ENCODE measurements around the gene FAM162B.
"Not testable (repeated sequence)": the region's sequence is repeated elsewhere in the genome, so short reads cannot be mapped to it uniquely, and the experiment has no call there.

The FAM162B gene
- 0 to 0.04 reads per million in 2 donors for total RNA-seq

DNA sequence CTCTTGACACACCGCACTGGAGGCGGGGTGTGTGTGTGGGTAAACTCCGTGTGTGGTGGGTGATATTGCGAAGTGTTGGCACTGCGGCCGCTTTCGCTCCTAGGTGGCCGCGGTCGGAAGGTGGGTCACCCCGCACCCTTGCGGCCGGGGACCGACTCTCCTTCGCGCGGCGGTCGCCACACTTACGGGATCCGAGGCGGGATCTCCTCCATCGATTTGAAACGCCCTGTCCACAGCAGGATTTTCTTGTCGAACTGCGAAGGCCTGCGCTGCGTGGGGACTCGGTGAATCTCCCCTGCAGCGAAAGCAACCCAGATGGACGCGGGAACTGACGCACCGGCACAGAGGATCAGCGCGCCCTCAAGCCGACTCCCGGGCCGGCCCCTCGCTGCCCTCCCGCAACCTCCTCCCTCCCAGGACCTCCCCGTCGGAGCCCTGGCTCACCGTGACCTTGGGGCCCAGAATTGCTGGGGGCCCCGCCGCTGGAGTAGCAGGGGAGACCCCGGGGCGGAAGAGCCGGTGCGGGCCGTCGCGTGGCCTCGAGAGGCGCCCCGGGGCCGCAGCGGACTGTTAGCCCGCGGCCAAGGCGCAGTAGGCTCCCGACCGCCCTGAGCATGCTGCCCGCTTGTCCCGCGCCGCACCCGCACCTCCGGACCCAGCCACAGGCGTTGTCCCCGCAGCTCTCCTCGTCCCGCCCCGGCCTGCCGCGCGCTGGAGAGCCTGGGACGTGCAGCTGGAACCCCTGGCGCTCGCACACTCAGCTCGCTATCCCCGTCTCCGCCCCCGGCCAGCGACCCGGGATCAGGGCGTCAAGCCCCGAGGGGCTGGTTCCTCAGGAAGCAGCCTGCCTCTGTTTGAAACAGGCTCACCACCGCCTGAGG lies at the start of gene FAM162B:
Gene FAM162B, minus strand, starts transcription at position 759 of the 881 bp plus-strand sequence. Its CDS starts 143 bp downstream, at position 616.
- DNase-seq: no peak

GRCh38 chr6:116812051-116812650 lies 46.6 kb upstream of the FAM162B start:
- no peak for DNase-seq

- no peak for DNase-seq
These were observed 36.5 kb upstream of the FAM162B start for GRCh38 chr6:116801971-116802370.

GRCh38 chr6:116799945-116800344 lies 34.4 kb upstream of the FAM162B start:
- no peak for DNase-seq

DNA sequence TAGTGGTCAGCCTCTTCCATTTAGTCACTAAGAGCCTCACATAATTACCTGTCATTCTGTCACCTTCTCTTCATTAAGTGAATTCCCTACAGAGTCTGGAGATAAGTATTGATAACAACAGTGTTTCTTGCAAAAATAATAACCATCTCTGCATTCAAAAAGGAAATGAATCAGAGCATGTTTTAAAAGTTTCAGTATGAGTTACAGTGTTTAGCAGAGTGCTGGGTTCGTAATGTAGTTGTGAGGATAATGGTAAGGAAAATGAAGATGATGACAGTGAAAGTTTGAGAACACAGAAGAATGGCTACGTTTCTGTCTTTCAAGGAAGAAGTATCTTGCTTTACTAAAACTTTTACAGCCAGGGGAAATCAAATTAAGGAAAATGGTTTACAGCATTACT lies 32.1 kb upstream of the FAM162B start:
- no peak for DNase-seq

GRCh38 chr6:116793224-116793623 lies 27.7 kb upstream of the FAM162B start:
- DNase-seq: no peak

DNA sequence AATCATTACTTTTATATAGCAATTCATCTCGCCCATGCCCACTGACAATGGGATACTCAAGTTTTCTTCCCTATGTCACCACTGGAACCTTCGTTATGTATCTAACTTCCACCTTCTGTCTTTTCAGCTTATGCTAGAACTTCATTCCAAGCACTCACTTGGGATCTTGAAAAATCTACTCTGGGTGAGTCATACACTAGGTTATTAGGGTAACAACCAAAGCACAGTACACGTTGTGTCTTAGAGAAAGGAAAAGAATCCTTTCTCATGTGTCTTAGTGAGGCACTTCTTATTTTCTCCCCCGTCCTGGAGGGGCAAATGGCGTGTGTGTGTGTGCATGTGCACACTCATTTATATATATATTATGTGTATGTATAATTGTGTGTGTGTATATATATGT lies 18.3 kb upstream of the FAM162B start:
- DNase-seq: no peak

DNA sequence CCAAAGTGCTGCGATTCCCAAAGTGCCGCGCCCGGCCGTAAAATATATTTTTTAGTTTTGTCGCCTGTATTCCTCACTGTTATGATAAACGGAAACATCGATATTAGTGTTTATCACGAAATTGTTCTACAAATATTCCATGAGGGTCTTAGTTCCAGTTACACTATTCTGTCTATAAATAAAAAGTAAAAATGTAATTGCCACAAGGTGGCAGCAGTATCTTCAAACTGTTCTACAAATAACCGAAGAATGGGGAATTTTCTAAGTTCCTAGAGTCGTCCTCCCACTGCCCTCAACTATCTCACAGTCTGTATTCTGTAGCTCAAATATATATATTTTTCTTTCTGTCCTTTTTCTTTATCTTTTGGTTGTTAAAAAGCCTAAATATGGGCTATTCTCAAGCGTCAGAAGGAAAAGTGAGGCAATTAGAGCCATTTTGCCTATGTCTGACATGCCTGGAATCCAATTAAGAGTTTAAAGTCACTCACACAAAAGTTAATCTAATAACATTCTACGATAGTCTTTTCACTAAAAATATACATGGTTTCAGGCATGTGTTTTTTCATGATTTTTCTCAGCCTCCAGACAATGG lies 14.2 kb upstream of the FAM162B start:
- no peak for DNase-seq

DNA sequence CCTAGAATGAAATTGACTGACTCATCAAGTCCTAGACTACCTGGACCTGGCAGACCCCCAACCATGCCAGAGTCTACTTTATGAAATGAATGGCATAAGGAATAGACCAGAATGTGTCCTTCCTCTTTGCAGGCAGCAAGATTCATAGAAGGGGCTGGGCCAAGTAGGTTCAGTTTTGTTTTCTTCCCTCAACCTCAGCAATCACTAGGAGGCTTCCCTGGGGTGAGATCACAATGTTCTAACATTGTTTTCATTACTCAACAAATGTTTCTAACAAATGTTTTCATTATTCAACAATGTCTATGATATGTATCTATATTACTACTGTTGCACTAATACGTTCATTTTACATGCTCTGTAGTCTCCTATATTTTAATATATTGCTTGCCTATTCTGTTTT lies 8.4 kb upstream of the FAM162B start:
- DNase-seq: no peak

- DNase-seq: no peak
These were observed 6.9 kb upstream of the FAM162B start for GRCh38 chr6:116772450-116772849.

DNA sequence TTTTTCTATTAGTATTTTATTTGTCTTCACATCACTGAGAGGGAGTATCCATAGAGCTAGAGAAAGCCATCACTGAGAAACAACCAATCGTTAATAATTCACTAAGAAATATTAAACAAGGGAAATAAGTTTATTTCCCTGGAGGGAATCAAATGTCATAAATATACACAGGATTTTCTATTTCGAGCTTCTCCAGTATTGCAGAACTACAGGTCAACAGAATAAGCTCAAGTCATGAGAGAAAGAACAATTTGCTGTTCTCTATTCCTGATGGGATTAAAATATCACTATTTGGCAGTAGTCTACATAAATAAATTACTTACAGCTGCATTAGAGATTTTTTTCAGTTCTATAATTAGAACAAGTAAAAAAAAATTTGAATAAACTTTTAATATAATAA lies 2.2 kb upstream of the FAM162B start:
- DNase-seq: no peak

GRCh38 chr6:116766506-116767176 lies 1.1 kb upstream of the FAM162B start:
- DNase-seq: no peak

DNA sequence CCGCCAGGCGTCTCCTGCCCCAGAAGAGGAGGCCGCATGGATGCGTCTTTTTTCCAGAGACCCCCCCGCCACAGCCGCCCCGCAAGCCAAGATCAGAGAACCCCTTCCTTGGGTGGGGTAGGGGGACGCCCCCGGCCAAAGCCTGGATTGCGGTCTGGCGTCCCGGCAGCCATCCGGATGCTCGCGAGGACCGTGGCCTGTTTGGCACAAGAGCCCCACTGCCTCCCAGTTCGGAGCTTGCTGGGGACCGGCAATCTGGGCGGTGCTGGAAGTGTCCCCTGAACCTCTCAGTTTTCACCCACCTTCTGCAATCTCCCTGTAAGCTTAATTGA lies 924 bp downstream of the FAM162B start:
- DNase-seq: no peak

GRCh38 chr6:116763906-116764628 lies 1.5 kb downstream of the FAM162B start:
- DNase-seq: no peak

DNA sequence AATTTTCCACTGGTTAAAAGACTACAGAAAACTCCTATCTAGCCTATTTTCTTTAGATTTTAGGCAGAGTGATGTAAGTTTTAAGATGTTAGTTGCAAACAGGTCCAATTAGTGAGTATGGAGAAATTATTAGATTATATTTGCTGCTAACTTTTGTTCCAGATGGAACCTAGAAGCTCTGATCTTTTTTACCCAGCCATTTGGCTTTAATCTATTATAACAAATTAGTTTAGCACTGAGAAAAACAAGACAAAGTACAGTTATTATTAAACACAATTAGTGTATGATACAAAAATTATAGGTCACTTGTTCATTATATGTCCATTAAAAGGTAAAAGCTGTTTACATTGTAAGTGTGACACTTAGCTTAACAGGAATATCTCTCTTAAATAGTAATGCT lies 2.5 kb downstream of the FAM162B start:
- no peak for DNase-seq

GRCh38 chr6:116762235-116762634 lies 3.3 kb downstream of the FAM162B start:
- no peak for DNase-seq

GRCh38 chr6:116761779-116762178 lies 3.7 kb downstream of the FAM162B start:
- DNase-seq: no peak

GRCh38 chr6:116745176-116745575 lies 20.3 kb downstream of the FAM162B start:
- no peak for DNase-seq

GRCh38 chr6:116741571-116741970 lies 23.9 kb downstream of the FAM162B start:
- DNase-seq: no peak

DNA sequence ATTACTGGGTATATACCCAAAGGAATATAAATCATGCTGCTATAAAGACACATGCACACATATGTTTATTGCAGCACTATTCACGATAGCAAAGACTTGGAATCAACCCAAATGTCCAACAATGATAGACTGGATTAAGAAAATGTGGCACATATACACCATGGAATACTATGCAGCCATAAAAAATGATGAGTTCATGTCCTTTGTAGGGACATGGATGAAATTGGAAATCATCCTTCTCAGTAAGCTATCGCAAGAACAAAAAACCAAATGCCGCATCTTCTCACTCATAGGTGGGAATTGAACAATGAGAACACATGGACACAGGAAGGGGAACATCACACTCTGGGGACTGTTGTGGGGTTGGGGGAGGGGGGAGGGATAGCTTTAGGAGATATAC lies 25.0 kb downstream of the FAM162B start:
- not testable (repeated sequence) for DNase-seq

- no peak for DNase-seq
These were observed 28.5 kb downstream of the FAM162B start for GRCh38 chr6:116737004-116737403.

- no peak for DNase-seq
These were observed 35.0 kb downstream of the FAM162B start for GRCh38 chr6:116730513-116730912.

DNA sequence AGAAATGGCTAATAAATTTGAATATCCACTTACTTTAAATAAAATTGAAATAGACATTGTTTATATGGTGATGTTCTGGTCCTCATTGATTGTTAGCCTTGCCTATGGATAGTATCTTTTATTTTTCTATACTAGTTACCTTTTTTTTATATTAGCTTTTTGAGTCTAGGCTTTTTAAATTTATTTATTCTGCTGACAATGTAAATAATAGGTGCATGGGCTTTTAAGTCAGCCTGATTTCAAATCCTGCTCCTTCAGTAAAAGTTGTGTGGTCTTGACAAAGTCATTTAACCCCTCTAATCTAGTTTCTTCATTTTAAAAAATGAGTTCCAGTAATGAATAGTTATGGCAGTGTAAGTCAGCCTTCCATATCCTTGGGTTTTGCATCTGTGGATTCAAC lies 38.6 kb downstream of the FAM162B start:
- no peak for DNase-seq

Measured in activated gamma-delta T cell (primary cell).